Pons (tissue), 1 donor: Measurements from ENCODE around the gene NINJ1.

Experiments used
- DNase-seq: peaks from one replicate; pipeline ENCODE4 v3.0.0-alpha.2; 2016; ENCODE audit warnings: low spot score

NINJ1 gene

GRCh38 chr9:93087971-93088655 is 45.9 kb downstream of the NINJ1 start:
- DNase-seq = no peak

DNA sequence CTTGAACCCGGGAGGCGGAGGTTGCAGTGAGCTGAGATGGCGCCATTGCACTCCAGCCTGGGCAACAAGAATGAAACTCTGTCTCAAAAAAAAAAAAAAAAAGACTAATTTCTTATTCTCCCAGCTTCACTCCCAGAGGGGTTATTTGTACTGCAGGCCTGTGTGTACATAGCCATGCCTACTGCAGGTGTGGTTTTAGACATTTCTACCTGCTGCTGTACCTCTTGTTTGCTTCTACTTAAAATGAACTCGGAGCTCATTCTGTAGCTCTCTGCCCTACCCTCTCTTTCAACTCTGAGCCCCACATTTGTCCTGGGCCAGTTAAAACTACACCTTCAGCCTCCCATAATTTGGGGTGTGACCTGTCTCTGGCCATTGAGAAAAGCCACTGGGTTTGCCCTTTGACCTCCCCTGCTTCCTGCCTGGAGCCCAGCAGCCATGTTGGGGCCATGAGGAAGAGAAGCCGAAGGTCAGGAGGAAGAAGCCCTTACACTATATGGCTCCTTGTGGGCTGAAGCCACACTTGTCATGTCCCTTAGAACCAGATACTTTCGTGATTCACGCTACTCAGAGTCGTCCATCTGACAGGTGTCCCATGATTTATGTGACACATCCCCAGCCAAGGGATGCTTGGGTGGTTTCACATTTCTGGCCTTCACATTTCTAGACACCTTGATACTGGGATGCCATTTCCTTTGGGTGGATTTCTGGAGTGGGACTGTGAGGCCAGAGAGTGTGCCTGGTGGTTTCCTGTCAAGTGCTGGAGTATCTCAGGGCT is 47.4 kb downstream of the NINJ1 start:
- DNase-seq = no peak

GRCh38 chr9:93085676-93086075 is 48.4 kb downstream of the NINJ1 start:
- DNase-seq = no peak

- DNase-seq = no peak
These were observed 49.6 kb downstream of the NINJ1 start for GRCh38 chr9:93084471-93084881.

GRCh38 chr9:93083592-93084470 is 50.2 kb downstream of the NINJ1 start:
- no peak for DNase-seq

DNA sequence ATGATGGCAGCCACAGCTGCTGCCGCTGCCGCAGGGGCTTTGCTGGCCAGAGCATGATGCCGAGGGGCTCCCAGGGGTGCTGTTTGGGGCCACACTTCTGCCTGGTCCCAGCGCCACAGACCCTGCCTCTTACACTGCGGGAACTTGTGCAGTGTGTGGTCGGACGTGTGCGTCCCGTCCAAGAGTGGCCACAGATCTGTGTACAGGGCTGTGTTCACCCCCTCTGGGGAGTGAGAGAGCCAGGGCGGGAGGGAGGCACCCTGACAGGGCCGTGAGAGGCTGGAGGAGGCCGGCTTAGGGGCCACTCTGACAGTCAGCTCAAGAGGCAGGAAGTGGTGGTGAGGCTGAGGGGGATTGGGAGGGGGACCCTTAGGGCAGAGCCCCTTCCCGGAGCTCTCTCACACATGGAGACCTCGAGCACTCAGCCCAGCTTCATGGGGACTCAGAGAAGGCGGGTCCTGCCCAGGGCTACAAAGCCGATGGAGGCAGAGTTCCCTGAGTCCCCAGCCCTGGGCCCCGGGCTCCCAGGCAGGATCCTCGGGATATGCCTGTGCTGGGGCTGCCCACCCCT is 51.1 kb downstream of the NINJ1 start:
- no peak for DNase-seq

DNA sequence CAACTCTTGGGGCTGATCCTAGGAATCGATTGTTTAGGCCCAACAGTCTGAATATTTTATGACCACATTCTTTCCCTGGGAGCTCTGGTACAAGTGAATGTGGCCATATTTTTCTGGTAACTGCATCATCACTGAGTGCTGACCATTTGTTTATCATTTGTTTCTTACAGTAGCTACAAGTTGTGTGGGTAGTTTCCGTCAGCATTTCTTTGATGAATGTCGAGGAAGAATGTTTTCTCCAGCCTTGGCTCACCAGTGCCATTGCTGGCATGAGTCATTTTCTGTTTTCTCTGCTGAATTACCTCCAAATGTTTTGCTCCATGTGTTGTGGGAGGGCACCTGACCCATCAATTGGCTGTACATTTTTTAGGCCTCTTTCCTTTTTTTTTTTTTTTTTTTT is 52.1 kb downstream of the NINJ1 start:
- DNase-seq = no peak

DNA sequence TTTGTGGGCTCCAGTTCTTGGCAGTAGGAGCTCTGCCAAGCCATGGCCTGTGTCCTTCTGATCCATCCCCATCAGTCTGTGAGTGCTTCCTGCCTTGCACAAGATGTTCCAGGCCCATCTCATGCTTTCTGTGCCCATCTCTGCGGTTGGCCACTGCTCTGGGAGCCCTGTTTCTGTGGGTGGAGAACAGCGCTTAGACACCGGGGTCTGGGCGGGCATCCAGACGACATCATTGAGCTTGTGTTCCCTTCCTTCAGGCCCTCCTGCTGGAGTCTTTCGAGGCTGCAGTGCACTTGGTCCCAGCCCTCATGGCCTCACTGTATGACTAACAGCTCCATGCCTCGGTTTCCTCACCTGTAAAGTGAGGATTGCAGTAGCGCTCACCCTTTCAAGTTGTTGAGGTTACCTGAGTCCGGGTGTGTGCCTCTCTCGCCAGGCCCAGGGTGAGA is 52.9 kb downstream of the NINJ1 start:
- no peak for DNase-seq

- no peak for DNase-seq
These were observed 53.6 kb downstream of the NINJ1 start for GRCh38 chr9:93080406-93080805.

DNA sequence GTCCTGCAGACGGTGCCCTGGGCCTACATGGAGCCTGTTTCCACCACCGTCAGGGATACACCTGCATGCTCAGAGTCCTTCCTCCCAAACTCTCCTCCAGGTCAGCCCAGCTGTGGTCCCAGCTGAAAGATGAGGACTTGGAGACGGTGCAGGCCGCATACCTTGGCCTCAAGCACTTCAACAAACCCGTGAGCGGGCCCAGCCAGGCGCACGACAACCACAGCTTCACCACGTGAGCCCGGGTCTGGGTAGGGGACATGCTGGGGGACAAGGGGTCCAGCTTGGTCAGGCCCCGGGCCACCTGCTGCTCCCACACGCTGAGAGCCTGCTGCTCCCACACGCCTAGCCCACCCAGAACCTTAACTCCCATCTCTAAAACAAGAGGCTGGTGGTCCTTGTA is 54.7 kb downstream of the NINJ1 start:
- no peak for DNase-seq

GRCh38 chr9:93077811-93078210 is 56.2 kb downstream of the NINJ1 start:
- DNase-seq = no peak

- no peak for DNase-seq
These were observed 56.7 kb downstream of the NINJ1 start for GRCh38 chr9:93077367-93077766.

GRCh38 chr9:93076792-93077128 is 57.3 kb downstream of the NINJ1 start:
- no peak for DNase-seq

DNA sequence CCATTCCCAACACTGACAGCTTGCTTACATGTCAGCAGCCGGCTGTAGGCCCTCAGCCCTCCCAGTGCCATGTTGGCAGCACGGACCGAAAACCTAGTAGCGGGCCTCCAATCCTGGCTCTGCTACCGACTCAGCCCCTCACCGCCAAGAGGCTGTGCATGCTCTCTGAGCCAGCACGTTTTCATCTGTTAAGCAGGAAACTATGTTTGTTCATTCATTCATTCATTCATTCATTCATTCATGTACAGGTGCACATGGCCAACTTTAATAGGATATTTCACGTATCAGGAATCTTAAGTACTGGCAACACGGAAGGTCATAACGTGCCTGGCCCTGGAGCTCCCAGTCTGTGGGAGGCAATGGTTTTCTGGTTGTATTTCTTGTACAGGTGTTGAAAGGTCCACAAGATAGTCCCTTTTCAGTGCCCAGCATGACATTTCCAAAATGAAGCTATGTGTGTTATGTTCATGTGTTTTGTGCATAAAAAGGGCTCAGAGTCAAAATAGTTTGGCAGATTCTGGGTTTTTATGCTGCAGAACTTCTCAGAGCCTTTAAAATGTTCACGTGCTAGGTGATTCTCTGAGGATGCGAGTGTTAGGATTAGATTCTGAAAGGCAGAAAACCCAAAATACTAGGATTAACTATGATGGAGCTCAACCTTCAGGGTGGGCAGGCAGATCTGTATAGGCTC is 57.8 kb downstream of the NINJ1 start:
- DNase-seq = no peak

GRCh38 chr9:93072383-93072795 is 61.7 kb downstream of the NINJ1 start:
- no peak for DNase-seq
